Glomerular endothelial cell (primary cell): ENCODE measurements around the gene HHIPL1. TPM values are rescaled to one million over a fixed set of nuclear protein-coding genes. Genes with fewer than 3 reads are reported as not detected.

Experiments used
- DNase-seq: peaks from one replicate; pipeline ENCODE4 v3.0.0-alpha.2; 2011; ENCODE audit warnings: low read depth, low spot score; ENCODE audit errors: extremely low read depth
- total RNA-seq: library from RNA; depleted of rRNA; stranded (reverse); fragments of >200 nt; gene quantifications from 2 replicates; pipeline ENCODE4 v1.2.3, GENCODE V29; 2015

HHIPL1 gene
- total RNA-seq, 1 donor from 2014 or later: 4.3 TPM

GRCh38 chr14:99727096-99727870 lies 82.4 kb downstream of the HHIPL1 start:
- no peak for DNase-seq

DNA sequence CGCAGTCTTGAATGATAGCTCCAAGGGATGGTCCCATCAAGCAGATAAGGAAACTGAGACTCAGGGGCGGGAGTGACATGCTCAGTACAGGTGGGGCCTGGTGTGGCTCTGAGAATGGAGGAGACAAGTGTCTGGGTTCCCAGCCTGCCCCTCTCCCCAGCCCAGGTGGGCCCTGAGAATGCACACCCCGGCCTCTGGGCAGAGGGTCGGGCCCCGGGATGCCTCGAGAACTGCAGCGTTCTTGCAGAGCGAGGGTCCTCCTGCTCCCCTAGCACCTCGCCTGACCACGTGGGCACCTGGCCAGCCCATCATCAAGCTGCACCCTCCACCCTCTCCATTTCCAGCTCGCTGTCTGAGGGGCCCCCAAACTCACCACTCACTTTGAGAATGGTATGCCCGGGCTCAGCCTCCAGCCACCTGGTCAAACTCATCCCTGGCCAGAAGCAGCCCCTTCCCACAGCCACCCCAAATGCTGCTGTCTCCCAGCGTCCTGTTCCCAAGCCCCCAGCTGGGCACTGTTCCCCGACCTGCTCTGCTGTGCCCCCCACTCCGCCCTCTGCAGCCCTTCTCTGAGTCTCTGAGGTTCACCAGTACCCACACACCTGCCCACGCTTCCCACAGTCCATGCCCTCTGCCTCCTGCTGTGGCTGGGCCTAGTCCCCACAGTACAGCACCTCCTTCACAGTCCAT lies 83.4 kb downstream of the HHIPL1 start:
- no peak for DNase-seq

GRCh38 chr14:99728981-99729451 lies 84.1 kb downstream of the HHIPL1 start:
- DNase-seq: no peak

Other genes with a start within 250 kb of the HHIPL1 start
- 44.8 and 53.9 TPM in 2 replicates for gene SETD3, start 164.3 kb upstream of the HHIPL1 start, total RNA-seq
- gene CCNK, start 163.7 kb upstream of the HHIPL1 start, total RNA-seq: 25.5 and 41.1 TPM in 2 replicates
- gene CCDC85C, start 40.9 kb upstream of the HHIPL1 start, total RNA-seq: 9.7 and 18.6 TPM in 2 replicates
- 0.12 and 2.2 TPM in 2 replicates for gene CYP46A1, start 39.2 kb downstream of the HHIPL1 start, total RNA-seq
- 33.7 and 42.0 TPM in 2 replicates for gene EML1, start 148.3 kb downstream of the HHIPL1 start, total RNA-seq